ENCODE measurements around the gene NEURL1B. TPM values are rescaled to one million over a fixed set of nuclear protein-coding genes. Genes with fewer than 3 reads are reported as not detected.
A peak's percentile ranks its signal among the peaks of the same experiment; 100 is the strongest.

Gene NEURL1B
- total RNA-seq, 1 donor from 2014 or later, result 30.9 TPM

- DNase-seq (ENCODE audit: extremely low spot score in 2 of 2), result no peak
- Histone ChIP-seq H3K4me1 (peaks cover 20% of the 10 kb centered on the region), H3K9me3 (no peaks in the 10 kb centered on the region), H3K27me3 (no peaks in the 10 kb centered on the region), H3K4me3 (no peak overlapping the region), H3K27ac (peak overlapping the region; percentile 81), H3K36me3 (no peaks in the 10 kb centered on the region)
- no peak for TF ChIP-seq CTCF (IDR thresholded peaks at IDR 0.05)
- peak in 1 of 2 donors; percentile 48 for TF ChIP-seq POLR2AphosphoS5 (IDR thresholded peaks at IDR 0.05; ENCODE audit: insufficient read depth in 1 of 2, low read depth in 1 of 2)
- intact Hi-C loops (cut with DNase I), result no loop called here
Measured at GRCh38 chr5:172602783-172603231, 38.3 kb upstream of the NEURL1B start.

GRCh38 chr5:172603251-172603806 lies 37.7 kb upstream of the NEURL1B start:
- no peak for DNase-seq (ENCODE audit: extremely low spot score in 2 of 2)
- intact Hi-C loops (cut with DNase I), result no loop called here
- Histone ChIP-seq H3K4me1 (peaks cover 20% of the 10 kb centered on the region), H3K36me3 (no peaks in the 10 kb centered on the region), H3K9me3 (no peaks in the 10 kb centered on the region), H3K4me3 (no peak overlapping the region), H3K27me3 (no peaks in the 10 kb centered on the region), H3K27ac (peak overlapping the region; percentile 81)
- TF ChIP-seq CTCF (IDR thresholded peaks at IDR 0.05) (no peak), POLR2AphosphoS5 (IDR thresholded peaks at IDR 0.05; ENCODE audit: insufficient read depth in 1 of 2, low read depth in 1 of 2) (no peak)

- no peaks in the 10 kb centered on the region for H3K27me3 ChIP-seq
- no peak for DNase-seq (ENCODE audit: extremely low spot score in 2 of 2)
- TF ChIP-seq CTCF (IDR thresholded peaks at IDR 0.05) (no peak), POLR2AphosphoS5 (IDR thresholded peaks at IDR 0.05; ENCODE audit: insufficient read depth in 1 of 2, low read depth in 1 of 2) (no peak), POLR2A (IDR thresholded peaks at IDR 0.05) (no peak)
- no peaks in the 10 kb centered on the region for H3K9me3 ChIP-seq
- H3K4me3 ChIP-seq, result no peak overlapping the region
- H3K27ac ChIP-seq, result no peak overlapping the region
- intact Hi-C loops (cut with DNase I), result no loop called here
- H3K4me1 ChIP-seq, result peaks cover 14% of the 10 kb centered on the region
- no peaks in the 10 kb centered on the region for H3K36me3 ChIP-seq
Measured at GRCh38 chr5:172605466-172605865, 35.6 kb upstream of the NEURL1B start.

- no peaks in the 10 kb centered on the region for H3K27me3 ChIP-seq
- H3K36me3 ChIP-seq, result no peaks in the 10 kb centered on the region
- no peaks in the 10 kb centered on the region for H3K9me3 ChIP-seq
- peak overlapping the region; percentile 13 for H3K27ac ChIP-seq
- peaks cover 14% of the 10 kb centered on the region for H3K4me1 ChIP-seq
- DNase-seq (ENCODE audit: extremely low spot score in 2 of 2), result no peak
- intact Hi-C loops (cut with DNase I), result no loop called here
- no peak for TF ChIP-seq CTCF (IDR thresholded peaks at IDR 0.05)
- no peak for TF ChIP-seq POLR2A (IDR thresholded peaks at IDR 0.05)
- no peak for TF ChIP-seq POLR2AphosphoS5 (IDR thresholded peaks at IDR 0.05; ENCODE audit: insufficient read depth in 1 of 2, low read depth in 1 of 2)
- H3K4me3 ChIP-seq, result no peak overlapping the region
Measured at GRCh38 chr5:172606156-172606785, 34.8 kb upstream of the NEURL1B start.

- TF ChIP-seq CTCF (IDR thresholded peaks at IDR 0.05) (no peak), POLR2AphosphoS5 (IDR thresholded peaks at IDR 0.05; ENCODE audit: insufficient read depth in 1 of 2, low read depth in 1 of 2) (peak in 1 of 2 donors; percentile 30), POLR2A (IDR thresholded peaks at IDR 0.05) (no peak)
- intact Hi-C loops (cut with DNase I), result no loop called here
- H3K27me3 ChIP-seq, result no peaks in the 10 kb centered on the region
- no peaks in the 10 kb centered on the region for H3K9me3 ChIP-seq
- no peak for DNase-seq (ENCODE audit: extremely low spot score in 2 of 2)
- peak overlapping the region; percentile 13 for H3K27ac ChIP-seq
- H3K4me3 ChIP-seq, result no peak overlapping the region
- no peaks in the 10 kb centered on the region for H3K36me3 ChIP-seq
- peaks cover 8% of the 10 kb centered on the region for H3K4me1 ChIP-seq
Measured at GRCh38 chr5:172607213-172607793, 33.8 kb upstream of the NEURL1B start.
